NCI-H524 (cell line): Measurements from ENCODE around the gene EDN2.

Source experiments
- DNase-seq, 2 experiments: peaks; one replicate each; lab custom pipeline; 2025; lab: John Stamatoyannopoulos, UW

Gene EDN2

DNA sequence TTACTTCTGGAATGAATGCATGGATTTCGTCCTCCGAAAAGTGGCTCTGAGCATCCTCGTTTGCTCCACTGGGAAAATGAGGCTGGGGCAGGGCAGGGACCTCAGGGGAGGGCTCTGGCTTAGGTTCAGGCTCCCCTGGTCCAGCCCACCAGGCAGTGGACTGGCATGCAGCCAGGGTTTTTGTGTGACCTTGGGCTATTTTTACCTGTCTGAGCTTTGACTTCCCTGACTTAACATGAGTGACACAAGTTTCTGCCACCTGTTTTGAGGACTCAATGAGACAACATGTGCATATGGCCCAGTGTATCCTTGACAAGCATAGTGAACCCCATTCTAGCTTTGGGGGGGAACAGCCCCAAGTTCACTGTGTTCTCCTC lies 32.6 kb upstream of the EDN2 start:
- no peak for DNase-seq

DNA sequence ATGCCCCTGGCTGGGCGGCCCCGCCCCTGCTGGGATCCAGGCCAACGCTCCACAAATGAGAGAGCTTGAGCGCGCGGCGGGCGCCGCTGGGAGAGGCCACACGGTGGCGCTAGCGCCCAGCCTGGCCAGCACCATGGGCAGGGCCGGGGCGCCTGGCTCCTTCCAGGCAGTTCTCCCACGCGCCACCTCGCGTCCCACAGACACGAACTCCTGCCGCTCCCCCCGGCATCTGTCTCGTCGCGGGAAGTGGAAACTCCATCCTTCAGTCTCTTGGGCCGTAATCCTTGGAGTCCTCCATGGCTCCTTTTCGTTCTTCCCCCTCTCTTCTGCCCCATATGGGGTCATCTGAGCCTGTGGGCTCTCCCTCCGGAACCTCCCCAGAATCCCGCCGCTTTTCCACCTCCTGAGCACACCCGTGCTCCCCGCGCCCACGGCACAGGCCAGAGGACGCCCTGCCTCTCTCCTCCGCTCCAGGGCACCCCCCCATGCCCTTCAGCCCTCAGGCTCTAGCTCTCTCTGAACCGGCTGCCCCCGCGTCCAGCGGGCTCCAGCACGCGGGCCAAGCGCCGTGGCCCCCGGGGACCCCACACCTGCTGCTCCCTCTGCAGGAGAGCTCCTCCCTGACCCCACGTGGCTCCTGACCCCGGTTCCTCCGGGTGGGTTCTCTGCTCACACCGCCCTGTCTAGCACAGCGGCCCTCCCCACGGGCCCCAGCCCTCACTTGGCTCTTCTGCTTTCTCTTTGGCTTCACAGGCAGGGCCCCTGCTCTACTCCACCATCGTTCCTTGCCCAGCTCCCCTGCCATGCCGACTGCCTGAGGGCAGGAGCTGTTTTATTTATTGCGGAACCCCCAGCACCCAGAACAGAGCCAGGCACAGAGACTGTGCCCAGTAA lies 31.9 kb upstream of the EDN2 start:
- peak; percentile 35 to 83 for DNase-seq

GRCh38 chr1:41515778-41516167 lies 31.3 kb upstream of the EDN2 start:
- no peak for DNase-seq

GRCh38 chr1:41515131-41515678 lies 30.7 kb upstream of the EDN2 start:
- DNase-seq: no peak

GRCh38 chr1:41514381-41514780 lies 29.9 kb upstream of the EDN2 start:
- no peak for DNase-seq

DNA sequence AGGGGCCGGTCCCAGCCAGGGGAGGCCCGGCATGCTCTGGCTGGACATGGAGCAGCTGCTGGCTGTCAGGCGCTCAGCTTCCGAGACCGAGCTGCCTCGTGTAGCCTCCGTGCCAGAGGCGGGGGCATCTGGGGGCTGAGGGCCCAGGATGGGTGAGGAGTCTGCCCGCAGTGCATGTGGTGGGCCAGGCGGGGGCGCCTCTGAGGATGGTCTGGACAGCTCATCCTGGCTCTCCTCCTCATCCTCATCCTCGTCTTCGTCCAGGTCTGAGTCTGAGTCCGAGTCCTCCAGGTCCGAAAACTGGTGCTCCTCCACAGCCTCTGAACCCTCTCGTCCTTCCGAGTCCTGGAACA lies 28.9 kb upstream of the EDN2 start:
- no peak for DNase-seq

DNA sequence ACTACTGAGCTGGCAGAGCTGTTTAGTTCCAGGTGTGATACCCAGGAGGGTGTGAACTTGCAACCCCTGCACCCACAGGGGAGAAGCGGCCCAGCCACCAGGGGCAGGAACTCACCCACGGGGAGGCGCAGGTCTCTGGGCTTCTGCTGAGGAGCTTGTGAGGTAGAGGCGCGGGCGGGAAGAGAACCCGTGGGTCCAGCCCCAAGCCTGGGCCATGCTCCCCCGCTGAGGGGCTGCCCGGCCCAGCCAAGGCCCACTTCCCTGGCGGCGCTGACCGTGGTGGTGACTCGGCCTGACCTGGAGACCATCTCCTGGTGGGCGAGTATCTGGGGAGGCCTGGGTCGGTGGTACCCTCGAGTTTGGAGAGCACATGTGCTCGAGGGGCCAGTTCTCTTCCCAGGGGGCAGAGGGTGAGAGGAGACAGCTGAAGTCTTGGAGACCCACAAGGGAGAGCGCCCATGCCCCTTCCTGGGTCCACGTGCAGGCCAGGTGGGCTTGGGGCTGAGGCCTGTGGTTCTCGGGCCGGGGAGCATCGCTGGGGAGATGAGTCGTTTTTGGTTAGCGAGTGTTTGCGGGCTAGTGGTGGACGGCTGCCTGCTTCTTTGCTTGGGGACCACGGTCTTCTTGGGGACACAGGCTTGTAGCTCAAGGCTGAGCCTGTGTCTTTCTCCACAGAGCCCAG lies 28.4 kb upstream of the EDN2 start:
- DNase-seq: no peak

GRCh38 chr1:41511239-41511540 lies 26.7 kb upstream of the EDN2 start:
- DNase-seq: no peak

- DNase-seq: no peak
Measured at GRCh38 chr1:41510531-41511238, 26.2 kb upstream of the EDN2 start.

DNA sequence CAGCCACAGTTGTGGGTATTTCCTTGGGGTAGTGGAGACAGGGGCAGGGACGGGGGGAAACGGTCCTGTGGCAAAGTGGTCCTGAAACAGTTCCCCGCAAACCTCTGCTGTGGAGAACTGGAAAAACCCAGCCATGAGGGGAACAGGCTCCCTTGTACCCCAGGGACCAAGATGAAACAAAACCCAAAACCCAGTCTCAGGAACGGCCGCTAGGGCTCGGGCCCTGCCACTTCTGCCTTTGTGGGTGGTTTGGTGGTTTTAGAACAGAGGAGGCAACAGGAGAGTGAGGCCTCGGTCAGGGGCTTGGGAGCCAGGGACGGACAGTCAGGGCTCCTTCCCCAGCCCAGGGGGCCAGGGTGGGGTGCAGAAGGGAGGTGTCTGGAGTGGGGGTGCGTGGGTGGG lies 24.8 kb upstream of the EDN2 start:
- DNase-seq: no peak

DNA sequence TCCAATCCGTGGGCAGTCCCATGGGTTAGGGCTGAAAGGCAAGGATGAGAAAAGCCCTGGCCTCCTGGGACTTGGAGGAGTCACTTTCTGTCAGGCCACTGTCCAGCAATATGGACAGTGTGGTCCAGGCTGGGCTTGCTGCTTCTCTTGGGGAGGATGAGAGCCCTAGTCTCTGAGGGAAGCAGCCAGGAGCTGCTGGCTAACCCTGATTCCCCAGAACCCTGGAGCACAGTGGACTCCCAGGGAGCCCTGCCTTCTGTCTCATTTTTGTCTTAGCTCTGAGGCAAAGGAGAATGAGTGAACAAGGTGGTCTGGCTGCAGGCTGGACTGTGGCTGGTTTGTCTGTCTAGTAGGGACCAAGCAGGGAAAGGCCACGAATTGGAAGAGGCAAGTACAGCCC lies 23.8 kb upstream of the EDN2 start:
- DNase-seq: no peak

GRCh38 chr1:41507836-41508235 lies 23.4 kb upstream of the EDN2 start:
- no peak for DNase-seq

DNA sequence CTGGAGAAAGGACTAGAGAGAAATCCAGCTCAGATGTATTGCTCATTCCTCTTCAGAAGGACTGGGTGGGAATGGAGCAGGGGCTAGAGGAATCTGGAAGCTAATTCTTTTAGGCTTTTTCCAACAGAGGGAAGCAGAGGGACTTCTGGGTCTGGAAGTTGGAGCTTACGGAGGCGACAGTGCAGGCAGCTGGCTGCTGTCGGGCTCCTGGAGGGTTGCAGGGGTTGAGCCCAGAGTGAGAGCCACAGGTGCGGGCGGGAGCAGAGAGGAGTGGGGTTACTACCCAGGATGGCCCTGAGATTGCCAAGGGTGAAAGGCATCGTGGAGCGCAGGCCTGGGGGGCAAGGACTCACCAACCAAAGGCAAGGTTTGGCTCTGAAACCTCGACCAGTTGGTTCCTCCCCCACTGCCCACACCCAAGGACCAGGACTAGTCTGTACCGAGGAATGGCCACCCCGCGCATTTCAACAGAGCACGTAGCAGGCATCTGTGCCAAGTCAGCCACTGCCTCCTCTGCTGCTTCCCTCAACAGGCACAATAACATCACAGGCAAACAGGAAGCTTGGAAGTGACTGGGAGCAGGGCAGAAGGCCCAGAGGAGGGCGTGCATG lies 22.7 kb upstream of the EDN2 start:
- peak in 1 of 2 experiments; percentile 61 for DNase-seq

GRCh38 chr1:41504114-41505035 lies 19.9 kb upstream of the EDN2 start:
- peak; percentile 87 to 95 for DNase-seq

GRCh38 chr1:41503538-41504113 lies 19.1 kb upstream of the EDN2 start:
- peak; percentile 87 to 95 for DNase-seq

DNA sequence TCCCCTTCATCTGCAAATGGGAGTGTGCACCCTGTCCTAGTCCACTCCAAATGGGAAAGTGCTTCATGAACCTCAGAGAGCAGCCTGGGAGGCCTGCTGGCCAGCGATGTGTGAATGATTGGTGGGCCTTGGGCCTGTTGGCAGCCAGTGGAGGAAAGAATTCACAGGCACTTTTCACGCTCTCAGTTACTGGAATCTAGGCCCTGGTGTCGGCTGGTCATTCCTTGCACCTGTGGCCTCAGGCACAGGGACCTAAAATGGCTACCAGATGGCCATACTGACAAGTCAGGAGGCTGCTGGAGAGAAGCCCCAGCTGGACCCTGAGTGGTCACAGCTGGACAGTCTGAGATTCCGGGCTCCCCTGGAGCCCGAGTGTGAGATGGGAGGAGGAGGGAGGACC lies 18.4 kb upstream of the EDN2 start:
- no peak for DNase-seq

DNA sequence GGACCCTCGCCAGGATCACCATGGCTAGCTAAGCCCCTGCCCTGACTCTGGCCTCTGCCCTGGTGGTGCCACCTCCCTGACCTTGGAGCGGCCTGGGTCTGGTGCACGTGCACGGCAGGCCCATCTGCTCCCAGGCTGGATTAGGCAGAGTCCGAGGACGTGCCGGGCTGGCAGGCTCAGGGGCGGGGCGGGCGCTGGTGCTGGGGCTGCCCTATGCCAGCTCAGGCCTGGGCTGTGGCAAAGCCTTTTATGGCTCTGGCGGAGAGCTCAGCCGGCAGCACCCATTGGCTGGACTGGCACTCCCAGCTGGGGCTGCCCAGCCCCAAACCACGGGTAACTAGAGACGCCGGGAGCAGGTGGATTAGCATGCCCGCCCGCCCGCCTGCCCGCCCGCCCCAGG lies 17.1 kb upstream of the EDN2 start:
- peak; percentile 75 to 92 for DNase-seq

- peak; percentile 60 to 81 for DNase-seq
Measured at GRCh38 chr1:41500781-41501518, 16.5 kb upstream of the EDN2 start.

DNA sequence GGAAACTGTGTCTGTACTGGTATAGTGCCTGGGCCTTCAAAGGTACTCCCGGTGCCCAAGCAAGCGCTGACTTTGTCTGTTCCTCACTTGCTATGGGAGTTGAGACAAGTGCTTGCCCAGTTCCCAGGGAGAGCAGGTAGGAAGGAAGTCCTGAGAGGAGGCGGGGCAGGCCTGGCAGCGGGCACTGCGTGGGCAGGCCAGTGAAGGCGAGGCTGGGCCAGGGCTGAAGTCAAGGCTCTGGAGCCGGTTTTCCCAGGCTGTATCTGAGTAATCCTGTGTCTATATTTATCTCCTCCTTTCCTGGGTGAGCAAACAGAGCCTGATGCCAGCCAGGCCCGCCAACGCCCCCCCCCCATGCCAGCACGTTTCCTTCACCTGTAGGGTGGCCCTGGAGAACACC lies 15.9 kb upstream of the EDN2 start:
- no peak for DNase-seq

- DNase-seq: peak in 1 of 2 experiments; percentile 69
Measured at GRCh38 chr1:41499591-41499990, 15.1 kb upstream of the EDN2 start.
